ENCODE results near the gene UBTF. TPM values are rescaled to one million over a fixed set of nuclear protein-coding genes. Genes with fewer than 3 reads are reported as not detected.

The UBTF gene, protein sequence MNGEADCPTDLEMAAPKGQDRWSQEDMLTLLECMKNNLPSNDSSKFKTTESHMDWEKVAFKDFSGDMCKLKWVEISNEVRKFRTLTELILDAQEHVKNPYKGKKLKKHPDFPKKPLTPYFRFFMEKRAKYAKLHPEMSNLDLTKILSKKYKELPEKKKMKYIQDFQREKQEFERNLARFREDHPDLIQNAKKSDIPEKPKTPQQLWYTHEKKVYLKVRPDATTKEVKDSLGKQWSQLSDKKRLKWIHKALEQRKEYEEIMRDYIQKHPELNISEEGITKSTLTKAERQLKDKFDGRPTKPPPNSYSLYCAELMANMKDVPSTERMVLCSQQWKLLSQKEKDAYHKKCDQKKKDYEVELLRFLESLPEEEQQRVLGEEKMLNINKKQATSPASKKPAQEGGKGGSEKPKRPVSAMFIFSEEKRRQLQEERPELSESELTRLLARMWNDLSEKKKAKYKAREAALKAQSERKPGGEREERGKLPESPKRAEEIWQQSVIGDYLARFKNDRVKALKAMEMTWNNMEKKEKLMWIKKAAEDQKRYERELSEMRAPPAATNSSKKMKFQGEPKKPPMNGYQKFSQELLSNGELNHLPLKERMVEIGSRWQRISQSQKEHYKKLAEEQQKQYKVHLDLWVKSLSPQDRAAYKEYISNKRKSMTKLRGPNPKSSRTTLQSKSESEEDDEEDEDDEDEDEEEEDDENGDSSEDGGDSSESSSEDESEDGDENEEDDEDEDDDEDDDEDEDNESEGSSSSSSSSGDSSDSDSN
- 28.7 and 34.2 TPM in 2 replicates for total RNA-seq

DNA sequence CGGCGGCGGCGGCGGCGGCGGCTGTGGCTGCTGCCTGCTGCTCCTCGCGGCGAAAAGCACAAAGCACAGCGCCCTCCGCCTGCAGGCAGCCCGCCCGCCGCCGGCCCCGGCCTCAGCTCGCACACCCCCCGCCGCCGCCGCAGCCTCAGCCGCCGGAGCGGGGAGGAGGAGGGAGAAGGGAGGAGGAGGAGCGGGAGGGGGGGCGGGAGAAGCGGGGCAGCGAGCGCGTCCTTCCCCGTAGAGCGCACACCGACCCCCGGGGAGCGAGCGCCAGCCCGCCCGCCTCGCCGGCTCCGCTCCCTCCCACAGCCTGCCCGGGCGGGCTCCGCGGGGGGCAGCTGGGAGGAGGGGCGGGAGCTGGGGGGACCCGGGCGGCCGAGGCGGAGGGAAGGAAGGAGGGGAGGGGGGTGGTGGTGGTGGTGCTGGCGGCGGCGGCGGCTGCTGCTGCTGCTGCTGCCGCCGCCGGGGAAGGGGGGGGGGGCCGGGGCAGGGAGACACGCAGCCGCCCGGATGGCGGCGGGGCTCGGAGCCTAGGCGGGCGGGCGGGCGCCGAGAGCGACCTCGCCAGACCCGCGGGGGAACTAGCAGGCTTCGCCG is at the start of gene UBTF:
Gene UBTF (minus strand): TSS at position 60 of the 597 bp plus-strand sequence. CDS start 1,446 bp downstream, outside the sequence.

DNA sequence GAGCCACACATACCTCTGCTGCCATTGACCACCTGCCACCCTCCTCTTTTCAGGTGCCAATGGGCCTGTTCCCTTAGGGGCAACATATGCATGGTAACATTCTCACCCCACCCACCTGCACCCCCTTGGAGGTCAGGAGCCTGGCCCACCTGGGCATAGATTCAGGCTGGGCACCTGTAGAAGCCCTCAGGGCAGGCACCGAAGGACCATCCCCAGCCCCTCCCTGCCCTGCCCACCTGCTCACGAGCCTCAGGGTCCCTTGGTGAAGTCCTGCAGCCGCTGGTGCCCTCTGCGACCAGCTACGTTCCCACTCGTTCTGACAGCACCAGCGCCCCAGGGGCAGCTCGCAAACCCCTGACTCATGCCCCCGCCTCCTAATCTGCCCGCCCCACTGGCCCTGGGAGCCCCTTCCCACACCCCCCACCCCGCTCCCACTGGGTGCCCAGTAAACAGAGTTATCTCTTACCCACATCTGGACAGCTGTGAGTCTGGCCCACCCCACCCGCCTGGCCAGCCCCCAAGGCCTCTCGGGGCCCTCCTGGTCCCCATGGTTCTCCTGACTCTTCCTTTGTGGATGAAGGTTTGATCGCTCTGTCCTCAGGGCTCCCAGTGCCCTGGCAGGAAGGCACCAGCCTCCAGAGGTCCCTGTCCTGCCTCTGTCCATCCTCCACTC is 48.5 kb upstream of the UBTF start, which contains the start of gene SLC4A1:
Gene SLC4A1 (minus strand): TSS at position 318 of the 673 bp plus-strand sequence. CDS start 5,269 bp downstream, outside the sequence.

DNA sequence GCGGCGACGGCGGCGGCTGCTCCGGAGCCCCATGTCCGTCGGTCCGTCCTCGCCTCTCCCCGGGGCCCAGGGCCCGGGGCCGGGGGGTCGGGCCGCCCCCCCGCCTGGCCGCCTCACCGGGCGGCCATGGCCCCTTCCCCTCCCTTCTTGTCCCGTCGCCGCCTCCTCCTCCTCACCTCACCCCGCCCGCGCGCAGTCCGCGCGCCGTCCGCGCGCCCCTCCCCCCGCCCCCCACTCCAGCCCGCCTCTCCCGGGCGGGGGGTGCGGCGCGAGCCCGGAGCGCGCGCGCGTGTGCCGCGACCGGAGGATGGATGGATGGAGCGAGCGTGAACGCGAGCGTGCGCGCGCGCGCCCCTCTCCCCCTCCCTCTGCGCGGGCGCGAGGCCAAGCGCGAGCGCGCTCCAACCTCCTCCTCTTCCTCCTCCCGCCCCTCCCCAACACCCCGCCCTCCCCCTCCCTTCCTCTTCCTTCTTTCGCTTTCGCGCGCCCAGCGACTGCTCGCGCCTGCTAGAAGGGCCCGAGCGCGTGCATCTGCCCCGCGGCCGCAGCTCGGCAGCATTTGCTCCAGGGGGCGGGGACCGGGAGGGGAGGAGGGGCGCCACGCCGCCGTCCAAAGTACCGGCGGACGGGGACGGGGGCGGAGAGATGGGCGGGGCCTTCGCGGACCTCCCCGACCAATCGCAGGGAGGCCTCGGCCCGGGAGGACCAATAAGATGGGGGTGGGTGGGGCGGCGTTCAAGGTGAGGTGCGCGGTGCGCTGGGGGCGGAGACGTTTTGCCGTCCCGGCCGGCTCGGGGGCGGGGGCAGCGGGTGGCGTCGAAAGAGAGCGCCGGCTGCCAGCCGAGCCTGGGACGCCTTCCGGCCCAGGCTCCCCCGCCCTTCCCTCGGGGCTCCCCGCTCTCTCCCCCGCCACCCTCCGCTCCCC is 19.7 kb downstream of the UBTF start, which contains the start of gene ATXN7L3:
Gene ATXN7L3 (minus strand): TSS at position 332 of the 925 bp plus-strand sequence. CDS start 1,814 bp downstream, outside the sequence.

DNA sequence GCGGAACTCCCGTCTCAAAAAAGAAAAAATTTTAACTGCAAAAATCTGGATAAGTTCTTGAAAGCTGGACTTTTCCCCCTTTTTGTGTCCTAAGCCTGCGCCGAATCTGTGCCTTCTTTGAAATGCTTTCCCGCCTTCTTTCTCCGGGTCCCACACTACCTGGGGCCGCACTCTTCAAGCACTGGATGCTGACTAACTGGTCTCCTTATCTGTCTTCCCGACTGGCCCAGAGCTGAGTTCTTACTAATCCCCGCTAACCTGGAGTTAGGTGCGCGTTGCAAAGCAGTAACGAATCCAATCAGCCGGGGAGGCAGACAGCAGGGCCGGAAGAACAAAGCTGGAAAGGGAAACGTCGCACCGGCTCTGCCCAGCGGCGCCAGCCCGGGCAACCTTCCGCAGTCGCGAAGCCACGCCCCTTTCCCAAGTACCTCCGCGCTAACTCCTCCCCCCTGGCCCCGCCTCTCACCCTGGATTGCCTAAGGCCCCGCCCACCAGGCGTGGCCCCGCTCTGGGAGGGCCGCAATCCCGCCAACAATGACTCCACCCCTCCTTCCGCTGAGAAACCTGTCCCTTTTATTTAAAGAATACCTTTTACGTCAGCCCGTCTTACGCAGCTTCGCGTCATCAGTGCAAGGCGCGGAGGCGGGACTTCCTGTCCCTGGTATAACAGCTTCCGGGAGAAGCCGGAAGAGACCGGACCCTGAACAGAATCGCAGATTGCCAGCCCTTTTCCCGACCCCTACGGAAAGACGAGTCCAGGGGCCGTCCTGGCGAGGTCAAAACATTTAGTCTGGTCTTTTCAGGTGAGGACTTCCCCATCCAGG is 33.0 kb downstream of the UBTF start, which contains the start of gene TMUB2:
Gene TMUB2 (plus strand): TSS at position 666 of the 824 bp plus-strand sequence. CDS start 737 bp downstream, outside the sequence.

DNA sequence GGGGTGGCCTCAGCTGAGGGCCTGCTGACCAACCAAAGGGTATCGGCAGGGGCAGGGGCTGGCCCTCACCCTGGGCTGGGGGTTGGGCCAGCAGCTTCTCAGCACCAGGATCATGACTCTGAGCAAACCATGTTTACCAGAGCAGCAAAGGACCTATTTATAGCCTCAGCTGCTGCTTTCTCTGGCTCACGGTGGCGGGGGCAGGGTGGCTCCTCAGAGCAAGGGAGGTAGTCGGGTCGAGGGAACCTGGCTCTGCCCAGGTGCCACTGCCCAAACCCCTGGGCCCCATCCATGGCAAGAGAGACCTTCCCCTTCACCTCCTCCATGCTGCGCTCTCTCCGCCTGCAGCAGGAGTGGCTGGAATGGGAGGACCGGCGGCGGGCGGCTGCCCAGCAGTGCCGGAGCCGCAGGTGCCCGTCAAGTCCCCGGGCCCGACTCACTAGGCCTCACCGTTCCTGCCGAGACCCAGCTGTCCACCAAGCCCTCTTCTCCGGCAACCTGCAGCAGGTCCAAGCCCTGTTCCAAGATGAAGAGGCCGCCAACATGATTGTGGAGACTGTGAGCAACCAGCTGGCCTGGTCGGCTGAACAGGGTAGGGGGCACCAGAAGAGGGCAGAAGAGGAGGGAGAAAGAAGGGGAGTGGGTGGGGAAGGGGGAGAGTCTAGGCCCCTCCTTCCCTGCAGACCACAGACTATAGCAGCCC is 48.8 kb downstream of the UBTF start, which contains the start of gene ASB16:
Gene ASB16 (plus strand): TSS at position 206 of the 703 bp plus-strand sequence. CDS start 86 bp downstream, at position 292.

Other genes starting within 250 kb of the UBTF start
- 17.1 TPM in 2 replicates for gene NAGS, start 215.1 kb downstream of the UBTF start, total RNA-seq
- 40.8 and 42.8 TPM in 2 replicates for gene TMEM101, start 204.7 kb downstream of the UBTF start, total RNA-seq
- gene LSM12, start 153.0 kb downstream of the UBTF start, total RNA-seq, result 55.6 and 59.4 TPM in 2 replicates
- 36.5 and 42.4 TPM in 2 replicates for gene G6PC3, start 148.9 kb downstream of the UBTF start, total RNA-seq
- gene HDAC5, start 96.0 kb downstream of the UBTF start, total RNA-seq, result 8.7 and 17.2 TPM in 2 replicates
- 2.8 and 7.8 TPM in 2 replicates for gene HROB, start 77.7 kb downstream of the UBTF start, total RNA-seq
- gene ASB16, start 49.0 kb downstream of the UBTF start, total RNA-seq, result not detected in 2 replicates
- 18.6 and 21.2 TPM in 2 replicates for gene TMUB2, start 32.7 kb downstream of the UBTF start, total RNA-seq
- gene ATXN7L3, start 19.8 kb downstream of the UBTF start, total RNA-seq, result 47.5 and 55.4 TPM in 2 replicates
- gene SLC4A1, start 48.5 kb upstream of the UBTF start, total RNA-seq, result not detected in 2 replicates
- 2.2 and 4.1 TPM in 2 replicates for gene RUNDC3A, start 88.9 kb upstream of the UBTF start, total RNA-seq
- gene SLC25A39, start 105.1 kb upstream of the UBTF start, total RNA-seq, result 142 and 182 TPM in 2 replicates
- gene GRN, start 125.6 kb upstream of the UBTF start, total RNA-seq, result 366 and 511 TPM in 2 replicates
- 2.7 and 3.4 TPM in 2 replicates for gene FAM171A2, start 144.2 kb upstream of the UBTF start, total RNA-seq
- 0.15 and 0.23 TPM in 2 replicates for gene ITGA2B, start 170.0 kb upstream of the UBTF start, total RNA-seq

All from hair follicular keratinocyte (primary cell).